ENCODE results near the gene TARS3.
"Not testable (repeated sequence)": the region's sequence is repeated elsewhere in the genome, so short reads cannot be mapped to it uniquely, and the experiment has no call there.

Gene TARS3

GRCh38 chr15:101667881-101668280 lies 56.4 kb downstream of the TARS3 start:
- no peak for TF ChIP-seq CTCF (conservative IDR thresholded peaks at IDR 0.05; ENCODE audit: low read depth, low read length)
- H3K4me3 ChIP-seq (ENCODE audit: low read length), result no peak overlapping the region
- DNase-seq (ENCODE audit: low read depth), result no peak

DNA sequence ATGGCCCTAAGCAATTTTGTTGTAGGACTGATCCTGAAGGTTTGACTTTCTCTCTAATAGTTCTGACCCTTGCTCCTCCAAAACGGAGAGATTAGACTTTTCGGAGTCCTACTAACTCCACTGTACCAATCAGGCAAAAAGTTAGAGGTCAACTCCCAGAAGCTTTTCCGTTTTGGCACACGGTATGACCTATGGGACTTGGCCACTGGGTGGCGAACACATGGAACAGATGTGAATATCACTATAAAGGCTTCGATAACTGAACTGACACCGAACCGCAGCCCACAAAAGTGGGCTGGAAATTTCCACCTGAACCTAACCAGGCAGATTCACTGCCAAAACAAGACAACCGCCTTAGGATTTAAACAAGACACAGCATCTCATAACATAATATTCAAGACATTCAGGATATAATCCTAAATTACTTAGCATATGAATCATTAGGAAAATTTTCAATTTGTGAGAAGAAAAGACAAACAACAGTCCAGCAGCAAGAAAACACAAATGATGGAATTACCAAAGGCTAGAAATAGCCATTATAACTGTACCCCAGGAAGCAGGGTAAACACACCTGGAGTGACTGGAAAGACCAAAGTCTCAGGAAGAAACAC lies 59.9 kb downstream of the TARS3 start:
- TF ChIP-seq CTCF (conservative IDR thresholded peaks at IDR 0.05; ENCODE audit: low read depth, low read length), result peak; percentile 43
- DNase-seq (ENCODE audit: low read depth), result no peak
- H3K4me3 ChIP-seq (ENCODE audit: low read length), result no peak overlapping the region

DNA sequence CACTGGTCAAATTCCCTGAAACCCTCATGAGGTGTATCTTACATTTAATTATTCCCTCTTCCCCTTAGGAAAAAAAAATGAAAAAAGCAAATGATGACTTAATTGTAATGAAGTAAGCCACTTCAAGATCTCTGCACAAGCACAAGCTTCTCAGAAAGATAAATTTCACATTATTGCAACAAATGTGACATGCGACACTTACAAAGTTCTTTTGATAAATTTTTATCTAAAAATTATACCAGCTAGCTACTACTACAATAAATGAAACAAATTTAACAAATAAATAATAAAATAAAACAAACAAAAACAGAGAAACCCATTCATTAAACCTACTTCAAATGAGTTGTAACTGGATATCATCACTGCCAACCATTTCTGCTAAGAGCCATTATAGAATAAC lies 62.1 kb downstream of the TARS3 start:
- TF ChIP-seq CTCF (conservative IDR thresholded peaks at IDR 0.05; ENCODE audit: low read depth, low read length), result no peak
- no peak overlapping the region for H3K4me3 ChIP-seq (ENCODE audit: low read length)

DNA sequence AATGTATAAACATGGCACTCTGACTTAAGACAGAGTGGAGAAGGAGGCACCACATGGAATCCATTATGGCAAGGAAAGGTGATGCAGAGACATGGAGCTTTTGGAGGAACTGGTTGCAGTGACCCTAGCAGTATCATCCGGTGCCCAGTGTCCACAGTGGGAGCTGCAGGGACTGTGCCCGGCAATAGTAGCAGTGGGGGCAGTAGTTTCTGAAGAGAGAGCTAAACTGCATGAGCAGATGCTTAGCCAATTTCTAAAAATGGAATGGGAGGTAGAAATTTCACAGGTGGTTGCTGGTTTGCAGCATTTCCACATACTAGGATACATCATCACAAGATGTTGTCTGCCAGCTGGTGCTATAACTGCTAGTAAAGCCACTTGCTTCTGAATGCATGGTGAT lies 64.3 kb downstream of the TARS3 start:
- TF ChIP-seq CTCF (conservative IDR thresholded peaks at IDR 0.05; ENCODE audit: low read depth, low read length), result no peak
- DNase-seq (ENCODE audit: low read depth), result no peak
- H3K4me3 ChIP-seq (ENCODE audit: low read length), result no peak overlapping the region

More for the DNA sequence above, 62.1 kb downstream of the TARS3 start:
- no peak for DNase-seq (ENCODE audit: low read depth)

- no peak overlapping the region for H3K4me3 ChIP-seq (ENCODE audit: low read length)
- TF ChIP-seq CTCF (conservative IDR thresholded peaks at IDR 0.05; ENCODE audit: low read depth, low read length), result no peak
- no peak for DNase-seq (ENCODE audit: low read depth)
These were observed 66.1 kb downstream of the TARS3 start for GRCh38 chr15:101657968-101658784.

DNA sequence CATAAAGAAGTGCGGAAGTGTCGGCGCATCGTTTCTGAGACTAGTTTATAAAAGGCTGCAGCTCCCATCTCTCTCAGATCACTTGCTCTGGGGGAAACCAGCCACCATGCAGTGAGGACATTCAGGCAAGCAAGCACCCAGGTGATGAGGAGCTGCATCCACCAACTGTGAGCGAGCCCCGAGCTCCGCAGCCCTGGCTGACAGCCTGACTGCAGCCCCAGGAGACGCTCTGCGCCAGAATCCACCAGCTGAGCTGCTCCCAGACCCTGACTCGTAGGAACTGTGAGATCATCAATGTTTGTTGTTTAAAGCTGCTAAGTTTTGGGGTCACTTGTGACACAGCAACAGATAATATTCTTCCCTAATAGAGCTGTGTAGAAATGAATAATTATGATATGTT lies 67.1 kb downstream of the TARS3 start:
- no peak overlapping the region for H3K4me3 ChIP-seq (ENCODE audit: low read length)
- TF ChIP-seq CTCF (conservative IDR thresholded peaks at IDR 0.05; ENCODE audit: low read depth, low read length), result no peak
- DNase-seq (ENCODE audit: low read depth), result no peak

- H3K4me3 ChIP-seq (ENCODE audit: low read length); DNase-seq (ENCODE audit: low read depth): not testable (repeated sequence)
These were observed 69.5 kb downstream of the TARS3 start for GRCh38 chr15:101654624-101655337.

Measured in retinal pigment epithelial cell (primary cell).